PFSK-1 (cell line): ENCODE results near the gene ISG20.

ENCODE experiments used
- FOXP2 ChIP-seq: optimal IDR thresholded peaks from 2 replicates; pipeline ENCODE3; 2011; ENCODE audit warnings: borderline replicate concordance, control low read depth, inconsistent platforms; ENCODE audit not compliant: insufficient read depth; ENCODE audit errors: extremely low read length, extremely low read depth
- POLR2AphosphoS5 ChIP-seq: IDR thresholded peaks from 2 replicates; pipeline ENCODE4 v1.6.1; 2012; ENCODE audit warnings: low read depth, mild to moderate bottlenecking, control low read depth, low read length, moderate library complexity
- REST ChIP-seq, 2 experiments: IDR thresholded peaks; 2 replicates each; pipeline versions ENCODE4 v1.6.1 to v1.8.0; 2011 to 2012; ENCODE audit warnings: low read depth in 2 of 2, low read length in 2 of 2, control low read depth in 1 of 2, inconsistent platforms in 1 of 2, mild to moderate bottlenecking in 1 of 2, moderate library complexity in 1 of 2; ENCODE audit not compliant: insufficient read depth in 1 of 2
- SIN3A ChIP-seq: IDR thresholded peaks from 2 replicates; pipeline ENCODE4 v1.6.1; 2012; ENCODE audit warnings: mild to moderate bottlenecking, low read length, moderate library complexity, borderline replicate concordance; ENCODE audit not compliant: insufficient read depth
- TAF1 ChIP-seq: IDR thresholded peaks from 2 replicates; pipeline ENCODE4 v1.6.1; 2012; ENCODE audit warnings: low read length, control low read depth, borderline replicate concordance; ENCODE audit not compliant: insufficient read depth

ISG20 gene

GRCh38 chr15:88645171-88646087, 6.6 kb downstream of the ISG20 start:
- TF ChIP-seq FOXP2 (no peak), SIN3A (no peak), REST (IDR thresholded peaks at IDR 0.05; ENCODE audit: insufficient read depth in 1 of 2, low read depth in 2 of 2, low read length in 2 of 2) (no peak), TAF1 (no peak), POLR2AphosphoS5 (no peak)

- TF ChIP-seq TAF1 (no peak), SIN3A (no peak), POLR2AphosphoS5 (no peak), REST (IDR thresholded peaks at IDR 0.05; ENCODE audit: insufficient read depth in 1 of 2, low read depth in 2 of 2, low read length in 2 of 2) (no peak), FOXP2 (no peak)
Measured at GRCh38 chr15:88646088-88646405, 7.2 kb downstream of the ISG20 start.

GRCh38 chr15:88646951-88647350, 8.1 kb downstream of the ISG20 start:
- TF ChIP-seq REST (IDR thresholded peaks at IDR 0.05; ENCODE audit: insufficient read depth in 1 of 2, low read depth in 2 of 2, low read length in 2 of 2) (no peak), FOXP2 (no peak), TAF1 (no peak), POLR2AphosphoS5 (no peak), SIN3A (no peak)

GRCh38 chr15:88647351-88648105, 8.7 kb downstream of the ISG20 start:
- TF ChIP-seq REST (IDR thresholded peaks at IDR 0.05; ENCODE audit: insufficient read depth in 1 of 2, low read depth in 2 of 2, low read length in 2 of 2) (no peak), SIN3A (no peak), FOXP2 (no peak), POLR2AphosphoS5 (no peak), TAF1 (no peak)
